ENCODE measurements around the gene RPS21. TPM values are rescaled to one million over a fixed set of nuclear protein-coding genes. Genes with fewer than 3 reads are reported as not detected.

RPS21 gene
- total and polyA plus RNA-seq, 2 of the 13 experiments (the other 11 are each of a cell fraction or from before 2014, with no cell fraction given), result 2,647 to 11,063 TPM

GRCh38 chr20:62382306-62383198 is 4.4 kb upstream of the RPS21 start (continued):
- TF ChIP-seq ZFP62 (CRISPR knock-in tag; IDR thresholded peaks at IDR 0.05) (no peak), TMF1 (CRISPR knock-in tag; IDR thresholded peaks at IDR 0.05; ENCODE audit: low read depth) (no peak), BRF2 (CRISPR knock-in tag; IDR thresholded peaks at IDR 0.05) (no peak), ZSCAN25 (CRISPR knock-in tag; IDR thresholded peaks at IDR 0.05) (peak; percentile 98), ZNF251 (CRISPR knock-in tag; IDR thresholded peaks at IDR 0.05) (no peak), MLXIP (CRISPR knock-in tag; IDR thresholded peaks at IDR 0.05; ENCODE audit: borderline replicate concordance) (no peak), ZBTB44 (CRISPR knock-in tag; IDR thresholded peaks at IDR 0.05) (no peak), THAP9 (CRISPR knock-in tag; IDR thresholded peaks at IDR 0.05; ENCODE audit: borderline replicate concordance) (0 out of 2 replicates have a peak, but pooled peaks have one; percentile 52), POLR2G (IDR thresholded peaks at IDR 0.05; ENCODE audit: low read depth, low read length) (peak; percentile 73), NR2C2 (CRISPR knock-in tag; IDR thresholded peaks at IDR 0.05; ENCODE audit: borderline replicate concordance) (peak; percentile 48; the same call in 1 of the 2 replicates), HOMEZ (CRISPR knock-in tag; IDR thresholded peaks at IDR 0.05; ENCODE audit: low read depth) (peak; percentile 63; the same call in 1 of the 2 replicates), PTBP1 (IDR thresholded peaks at IDR 0.05; ENCODE audit: low read depth, low read length, poor library complexity, severe bottlenecking) (peak; percentile 97), TBX3 (IDR thresholded peaks at IDR 0.05; ENCODE audit: borderline replicate concordance) (0 out of 2 replicates have a peak, but pooled peaks have one; percentile 19), ZNF234 (CRISPR knock-in tag; conservative IDR thresholded peaks at IDR 0.05) (no peak)

All from HepG2 (cell line).